ENCODE measurements around the gene C6orf89.
"Not testable (repeated sequence)": the region's sequence is repeated elsewhere in the genome, so short reads cannot be mapped to it uniquely, and the experiment has no call there.

The C6orf89 gene

GRCh38 chr6:36920049-36920448, 34.3 kb downstream of the C6orf89 start:
- DNase-seq (ENCODE audit: extremely low read depth in 1 of 2, low read depth in 1 of 2): no peak

GRCh38 chr6:36920546-36920945, 34.8 kb downstream of the C6orf89 start:
- DNase-seq (ENCODE audit: extremely low read depth in 1 of 2, low read depth in 1 of 2): no peak

- DNase-seq (ENCODE audit: extremely low read depth in 1 of 2, low read depth in 1 of 2): no peak
These were observed 38.4 kb downstream of the C6orf89 start for GRCh38 chr6:36924131-36924530.

GRCh38 chr6:36924778-36925374, 39.1 kb downstream of the C6orf89 start:
- no peak for DNase-seq (ENCODE audit: extremely low read depth in 1 of 2, low read depth in 1 of 2)

GRCh38 chr6:36925809-36926208, 40.1 kb downstream of the C6orf89 start:
- peak in 1 of 2 donors; percentile 11 for DNase-seq (ENCODE audit: extremely low read depth in 1 of 2, low read depth in 1 of 2)

- no peak for DNase-seq (ENCODE audit: extremely low read depth in 1 of 2, low read depth in 1 of 2)
These were observed 41.2 kb downstream of the C6orf89 start for GRCh38 chr6:36926708-36927513.

- DNase-seq (ENCODE audit: extremely low read depth in 1 of 2, low read depth in 1 of 2): no peak
These were observed 42.2 kb downstream of the C6orf89 start for GRCh38 chr6:36927691-36928546.

- DNase-seq (ENCODE audit: extremely low read depth in 1 of 2, low read depth in 1 of 2): no peak
These were observed 42.8 kb downstream of the C6orf89 start for GRCh38 chr6:36928547-36928918.

GRCh38 chr6:36929152-36929551, 43.4 kb downstream of the C6orf89 start:
- no peak for DNase-seq (ENCODE audit: extremely low read depth in 1 of 2, low read depth in 1 of 2)

GRCh38 chr6:36929607-36930006, 43.9 kb downstream of the C6orf89 start:
- no peak for DNase-seq (ENCODE audit: extremely low read depth in 1 of 2, low read depth in 1 of 2)

- DNase-seq (ENCODE audit: extremely low read depth in 1 of 2, low read depth in 1 of 2): no peak
These were observed 44.7 kb downstream of the C6orf89 start for GRCh38 chr6:36930483-36930882.

GRCh38 chr6:36933102-36933501, 47.4 kb downstream of the C6orf89 start:
- DNase-seq (ENCODE audit: extremely low read depth in 1 of 2, low read depth in 1 of 2): no peak

GRCh38 chr6:36933519-36933918, 47.8 kb downstream of the C6orf89 start:
- no peak for DNase-seq (ENCODE audit: extremely low read depth in 1 of 2, low read depth in 1 of 2)

- no peak for DNase-seq (ENCODE audit: extremely low read depth in 1 of 2, low read depth in 1 of 2)
These were observed 49.1 kb downstream of the C6orf89 start for GRCh38 chr6:36934901-36935300.

- no peak for DNase-seq (ENCODE audit: extremely low read depth in 1 of 2, low read depth in 1 of 2)
These were observed 51.1 kb downstream of the C6orf89 start for GRCh38 chr6:36936824-36937223.

- no peak for DNase-seq (ENCODE audit: extremely low read depth in 1 of 2, low read depth in 1 of 2)
These were observed 52.1 kb downstream of the C6orf89 start for GRCh38 chr6:36937896-36938295.

GRCh38 chr6:36938536-36938935, 52.8 kb downstream of the C6orf89 start:
- DNase-seq (ENCODE audit: extremely low read depth in 1 of 2, low read depth in 1 of 2): no peak

- DNase-seq (ENCODE audit: extremely low read depth in 1 of 2, low read depth in 1 of 2): not testable (repeated sequence)
These were observed 53.3 kb downstream of the C6orf89 start for GRCh38 chr6:36939005-36939404.

- DNase-seq (ENCODE audit: extremely low read depth in 1 of 2, low read depth in 1 of 2): no peak
These were observed 54.3 kb downstream of the C6orf89 start for GRCh38 chr6:36940027-36940426.

- DNase-seq (ENCODE audit: extremely low read depth in 1 of 2, low read depth in 1 of 2): not testable (repeated sequence)
These were observed 55.8 kb downstream of the C6orf89 start for GRCh38 chr6:36941561-36941960.

GRCh38 chr6:36942329-36942728, 56.6 kb downstream of the C6orf89 start:
- DNase-seq (ENCODE audit: extremely low read depth in 1 of 2, low read depth in 1 of 2): not testable (repeated sequence)

- no peak for DNase-seq (ENCODE audit: extremely low read depth in 1 of 2, low read depth in 1 of 2)
These were observed 58.9 kb downstream of the C6orf89 start for GRCh38 chr6:36944650-36945049.

Data from stimulated activated CD8-positive, alpha-beta memory T cell treated with anti-CD3 and anti-CD28 coated beads, Interleukin-7, amount 100 ng/mL, for 48 hours (primary cell).